ENCODE data around the gene TIAM2. TPM values are rescaled to one million over a fixed set of nuclear protein-coding genes. Genes with fewer than 3 reads are reported as not detected.

Gene TIAM2
- total and polyA plus RNA-seq, 2 experiments from 2014 or later: 14.2 to 24.4 TPM

DNA sequence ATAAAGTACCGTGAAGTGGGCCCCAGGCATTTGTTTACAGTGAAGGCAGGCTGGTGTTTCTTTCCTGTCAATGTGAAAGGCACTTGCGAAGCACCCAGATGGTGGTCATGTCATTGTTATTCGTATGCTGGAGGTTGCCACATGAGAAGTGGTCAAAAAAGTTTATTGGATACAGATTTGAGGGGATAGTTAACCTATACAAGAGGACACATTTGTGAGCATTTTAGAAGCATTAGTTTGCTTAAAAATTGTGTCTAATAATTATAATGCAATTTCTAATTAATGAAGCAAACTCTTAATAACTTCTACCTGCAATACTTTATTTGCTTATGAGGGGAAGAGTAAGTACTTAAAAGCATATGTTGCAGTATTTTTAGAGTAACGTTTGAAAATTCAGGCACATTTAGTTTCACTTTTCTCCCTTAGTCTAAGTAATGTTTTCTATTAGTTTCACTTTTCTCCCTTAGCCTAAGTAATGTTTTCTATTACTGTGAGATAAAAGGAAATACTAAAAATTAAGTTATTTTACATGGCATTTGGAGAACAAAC is 148.0 kb downstream of the TIAM2 start:
- DNase-seq (ENCODE audit: low spot score): peak; percentile 53
- Mint-ChIP-seq H3K36me3 (ENCODE audit: low read depth) (peaks cover 18% of the 10 kb centered on the region), H3K27me3 (ENCODE audit: insufficient read depth, low read depth, poor library complexity) (peaks cover 2% of the 10 kb centered on the region), H3K9me3 (no peaks in the 10 kb centered on the region), H3K27ac (peak overlapping the region; percentile 98), H3K4me3 (peak overlapping the region; percentile 20; the same call in 1 of the 3 replicates), H3K4me1 (peaks cover 49% of the 10 kb centered on the region)
- H3K4me3 ChIP-seq: peak overlapping the region; percentile 4; the same call in 1 of the 2 replicates
- peak; percentile 75 for ATAC-seq
- no peaks in the 10 kb centered on the region for H3K79me2 ChIP-seq (replicated peaks; ENCODE audit: insufficient read depth)
- no peaks in the 10 kb centered on the region for H3F3A ChIP-seq (replicated peaks; ENCODE audit: low read depth)
- no peaks in the 10 kb centered on the region for H3K27me3 ChIP-seq (ENCODE audit: insufficient read depth)
- H3K4me1 ChIP-seq (ENCODE audit: insufficient read depth): peaks cover 37% of the 10 kb centered on the region
- TF ChIP-seq ZNF462 (CRISPR knock-in tag; IDR thresholded peaks at IDR 0.05) (no peak), ETS1 (IDR thresholded peaks at IDR 0.05) (no peak), NANOG (IDR thresholded peaks at IDR 0.05; ENCODE audit: borderline replicate concordance) (0 out of 2 replicates have a peak, but pooled peaks have one; percentile 5)
- no peak overlapping the region for H2AFZ ChIP-seq
- H3K9me2 ChIP-seq (ENCODE audit: insufficient read depth): no peaks in the 10 kb centered on the region
- no peaks in the 10 kb centered on the region for H4K20me1 ChIP-seq (replicated peaks; ENCODE audit: insufficient read depth)
- peak overlapping the region; percentile 50 for H3K4me2 ChIP-seq
- H3K27ac ChIP-seq (ENCODE audit: low read depth): peak overlapping the region; percentile 88
- no peaks in the 10 kb centered on the region; the same call in 1 of the 2 replicates for H3K36me3 ChIP-seq (ENCODE audit: insufficient read depth)
